ENCODE results near the gene POLG2. TPM values are rescaled to one million over a fixed set of nuclear protein-coding genes. Genes with fewer than 3 reads are reported as not detected.

The POLG2 gene
- 16.0 and 18.3 TPM in 2 replicates for total RNA-seq
- long read RNA-seq, transcript POLG2-201 (8 exons, 1,564 nt), result major isoform, 16 of 30 reads
- long read RNA-seq, partial matches to known transcripts, result 4 of 30 reads
- long read RNA-seq, other reads (novel, unspliced or antisense), result 9 of 30 reads

GRCh38 chr17:64496786-64497564 is at the start of gene POLG2:
Gene POLG2 (minus strand): TSS chr17:64497054. CDS start chr17:64496968, 86 bp downstream.
- Mint-ChIP-seq H3K4me3 (ENCODE audit: unreplicated experiment) (peak within 1 kb of the TSS; percentile 99), H3K4me1 (ENCODE audit: unreplicated experiment) (peaks cover 58% of the 10 kb centered on the region), H3K36me3 (ENCODE audit: unreplicated experiment) (peaks cover 43% of the 10 kb centered on the region), H3K9me3 (ENCODE audit: unreplicated experiment) (no peaks in the 10 kb centered on the region), H3K27ac (ENCODE audit: unreplicated experiment) (peak within 1 kb of the TSS; percentile 93), H3K27me3 (ENCODE audit: unreplicated experiment) (no peaks in the 10 kb centered on the region)
- peak; percentile 98 for DNase-seq (ENCODE audit: extremely low spot score, unreplicated experiment)
- TF ChIP-seq, protein P1, sequence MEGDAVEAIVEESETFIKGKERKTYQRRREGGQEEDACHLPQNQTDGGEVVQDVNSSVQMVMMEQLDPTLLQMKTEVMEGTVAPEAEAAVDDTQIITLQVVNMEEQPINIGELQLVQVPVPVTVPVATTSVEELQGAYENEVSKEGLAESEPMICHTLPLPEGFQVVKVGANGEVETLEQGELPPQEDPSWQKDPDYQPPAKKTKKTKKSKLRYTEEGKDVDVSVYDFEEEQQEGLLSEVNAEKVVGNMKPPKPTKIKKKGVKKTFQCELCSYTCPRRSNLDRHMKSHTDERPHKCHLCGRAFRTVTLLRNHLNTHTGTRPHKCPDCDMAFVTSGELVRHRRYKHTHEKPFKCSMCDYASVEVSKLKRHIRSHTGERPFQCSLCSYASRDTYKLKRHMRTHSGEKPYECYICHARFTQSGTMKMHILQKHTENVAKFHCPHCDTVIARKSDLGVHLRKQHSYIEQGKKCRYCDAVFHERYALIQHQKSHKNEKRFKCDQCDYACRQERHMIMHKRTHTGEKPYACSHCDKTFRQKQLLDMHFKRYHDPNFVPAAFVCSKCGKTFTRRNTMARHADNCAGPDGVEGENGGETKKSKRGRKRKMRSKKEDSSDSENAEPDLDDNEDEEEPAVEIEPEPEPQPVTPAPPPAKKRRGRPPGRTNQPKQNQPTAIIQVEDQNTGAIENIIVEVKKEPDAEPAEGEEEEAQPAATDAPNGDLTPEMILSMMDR (IDR thresholded peaks at IDR 0.05), result peak; percentile 54

DNA sequence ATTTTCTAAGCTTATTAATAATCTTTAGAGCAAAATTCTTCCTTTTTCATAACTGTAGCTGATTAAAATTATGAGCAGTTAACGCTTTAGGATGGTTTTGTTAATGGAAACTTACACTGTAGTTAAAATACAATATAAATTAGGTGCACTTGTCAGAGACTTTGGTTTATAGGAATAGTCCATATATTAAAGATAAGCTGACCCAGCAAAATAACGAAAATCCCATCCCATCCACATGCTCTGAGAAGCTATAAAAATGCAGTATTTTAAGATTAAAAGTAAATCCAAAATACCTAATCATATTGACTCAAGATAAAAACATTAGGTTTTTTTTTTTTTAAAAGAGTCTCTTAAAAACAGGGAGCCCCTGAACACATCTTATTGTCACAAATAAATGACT is 47.9 kb upstream of the POLG2 start:
- DNase-seq (ENCODE audit: extremely low spot score, unreplicated experiment), result no peak
- Mint-ChIP-seq H3K36me3 (ENCODE audit: unreplicated experiment) (peaks cover 32% of the 10 kb centered on the region), H3K27ac (ENCODE audit: unreplicated experiment) (no peak overlapping the region), H3K4me1 (ENCODE audit: unreplicated experiment) (peaks cover 6% of the 10 kb centered on the region), H3K27me3 (ENCODE audit: unreplicated experiment) (no peaks in the 10 kb centered on the region), H3K4me3 (ENCODE audit: unreplicated experiment) (no peak overlapping the region), H3K9me3 (ENCODE audit: unreplicated experiment) (no peaks in the 10 kb centered on the region)
- TF ChIP-seq, protein P1 (IDR thresholded peaks at IDR 0.05), result no peak

DNA sequence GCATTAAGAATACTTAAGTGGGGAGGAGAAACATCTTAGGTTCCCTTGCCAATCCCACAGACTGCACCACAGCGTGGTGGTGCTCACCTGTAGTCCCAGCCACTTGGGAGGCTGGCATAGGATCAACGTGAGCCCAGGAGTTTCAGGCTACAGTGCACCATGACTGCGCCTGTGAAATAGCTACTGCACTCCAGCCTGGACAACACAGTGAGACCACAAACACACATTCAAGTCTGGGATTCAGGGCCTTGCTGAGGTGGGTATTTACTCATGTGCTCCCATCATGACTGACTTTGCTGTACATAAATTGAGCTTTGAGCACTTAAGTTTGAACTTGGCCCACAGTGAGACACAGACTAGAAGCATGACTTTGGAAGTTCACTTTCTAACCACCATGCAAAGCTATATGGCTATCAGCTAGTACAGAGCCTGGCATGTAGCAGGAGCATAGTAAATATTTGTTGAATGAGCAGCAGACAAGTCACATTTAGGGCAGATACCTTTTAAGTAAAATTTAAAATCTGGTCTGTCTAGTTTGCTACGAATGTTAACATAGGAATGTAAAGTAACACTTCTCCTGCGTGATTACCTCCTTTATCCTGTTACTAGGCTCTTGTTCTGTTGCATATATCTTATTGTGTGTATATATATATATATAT is 43.4 kb upstream of the POLG2 start:
- Mint-ChIP-seq H3K27me3 (ENCODE audit: unreplicated experiment) (no peaks in the 10 kb centered on the region), H3K36me3 (ENCODE audit: unreplicated experiment) (peaks cover 43% of the 10 kb centered on the region), H3K9me3 (ENCODE audit: unreplicated experiment) (no peaks in the 10 kb centered on the region), H3K4me3 (ENCODE audit: unreplicated experiment) (no peak overlapping the region), H3K27ac (ENCODE audit: unreplicated experiment) (no peak overlapping the region), H3K4me1 (ENCODE audit: unreplicated experiment) (peaks cover 6% of the 10 kb centered on the region)
- TF ChIP-seq, protein P1 (IDR thresholded peaks at IDR 0.05), result no peak
- DNase-seq (ENCODE audit: extremely low spot score, unreplicated experiment), result no peak

- Mint-ChIP-seq H3K27ac (ENCODE audit: unreplicated experiment) (peak overlapping the region; percentile 23), H3K4me1 (ENCODE audit: unreplicated experiment) (peaks cover 6% of the 10 kb centered on the region), H3K9me3 (ENCODE audit: unreplicated experiment) (no peaks in the 10 kb centered on the region), H3K4me3 (ENCODE audit: unreplicated experiment) (no peak overlapping the region), H3K36me3 (ENCODE audit: unreplicated experiment) (peaks cover 46% of the 10 kb centered on the region), H3K27me3 (ENCODE audit: unreplicated experiment) (no peaks in the 10 kb centered on the region)
- DNase-seq (ENCODE audit: extremely low spot score, unreplicated experiment), result no peak
- TF ChIP-seq, protein P1 (IDR thresholded peaks at IDR 0.05), result no peak
These were observed 41.8 kb upstream of the POLG2 start for GRCh38 chr17:64538508-64539130.
